ENCODE results near the gene PINK1.

Gene PINK1

DNA sequence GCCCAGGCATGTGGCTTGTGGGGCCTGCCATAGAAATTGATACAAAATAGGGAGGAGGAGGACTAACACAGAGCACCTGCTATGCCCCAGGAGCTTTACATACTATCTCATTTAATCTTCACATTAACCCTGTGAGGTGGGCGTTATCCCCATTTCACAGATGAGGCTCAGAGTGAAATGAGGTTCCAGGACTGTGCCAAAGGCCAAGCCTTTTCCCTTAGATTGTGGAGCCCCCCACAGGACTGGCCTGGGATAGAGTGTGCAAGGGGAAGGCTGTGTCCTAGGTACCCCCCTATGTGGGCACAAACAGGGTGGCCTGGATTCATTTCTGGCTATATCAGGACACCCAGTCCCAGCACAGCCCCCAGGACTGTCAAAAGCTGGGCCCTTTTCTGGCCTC lies 30.1 kb downstream of the PINK1 start:
- DNase-seq (ENCODE audit: low read depth, low spot score) = no peak
- ChIA-PET CTCF (interaction anchor here (0.9 to 10.1 kb wide), 2 partner anchors 29 to 132 kb away, joined by 3 to 60 read pairs; partner anchors contain the start of gene PINK1), POLR2A (no interaction called here)
- TF ChIP-seq, protein P1, sequence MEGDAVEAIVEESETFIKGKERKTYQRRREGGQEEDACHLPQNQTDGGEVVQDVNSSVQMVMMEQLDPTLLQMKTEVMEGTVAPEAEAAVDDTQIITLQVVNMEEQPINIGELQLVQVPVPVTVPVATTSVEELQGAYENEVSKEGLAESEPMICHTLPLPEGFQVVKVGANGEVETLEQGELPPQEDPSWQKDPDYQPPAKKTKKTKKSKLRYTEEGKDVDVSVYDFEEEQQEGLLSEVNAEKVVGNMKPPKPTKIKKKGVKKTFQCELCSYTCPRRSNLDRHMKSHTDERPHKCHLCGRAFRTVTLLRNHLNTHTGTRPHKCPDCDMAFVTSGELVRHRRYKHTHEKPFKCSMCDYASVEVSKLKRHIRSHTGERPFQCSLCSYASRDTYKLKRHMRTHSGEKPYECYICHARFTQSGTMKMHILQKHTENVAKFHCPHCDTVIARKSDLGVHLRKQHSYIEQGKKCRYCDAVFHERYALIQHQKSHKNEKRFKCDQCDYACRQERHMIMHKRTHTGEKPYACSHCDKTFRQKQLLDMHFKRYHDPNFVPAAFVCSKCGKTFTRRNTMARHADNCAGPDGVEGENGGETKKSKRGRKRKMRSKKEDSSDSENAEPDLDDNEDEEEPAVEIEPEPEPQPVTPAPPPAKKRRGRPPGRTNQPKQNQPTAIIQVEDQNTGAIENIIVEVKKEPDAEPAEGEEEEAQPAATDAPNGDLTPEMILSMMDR (IDR thresholded peaks at IDR 0.05; ENCODE audit: insufficient read depth, low read length, missing control alignments) = no peak
- H3K4me3 ChIP-seq (ENCODE audit: low read depth, low read length) = no peak overlapping the region

DNA sequence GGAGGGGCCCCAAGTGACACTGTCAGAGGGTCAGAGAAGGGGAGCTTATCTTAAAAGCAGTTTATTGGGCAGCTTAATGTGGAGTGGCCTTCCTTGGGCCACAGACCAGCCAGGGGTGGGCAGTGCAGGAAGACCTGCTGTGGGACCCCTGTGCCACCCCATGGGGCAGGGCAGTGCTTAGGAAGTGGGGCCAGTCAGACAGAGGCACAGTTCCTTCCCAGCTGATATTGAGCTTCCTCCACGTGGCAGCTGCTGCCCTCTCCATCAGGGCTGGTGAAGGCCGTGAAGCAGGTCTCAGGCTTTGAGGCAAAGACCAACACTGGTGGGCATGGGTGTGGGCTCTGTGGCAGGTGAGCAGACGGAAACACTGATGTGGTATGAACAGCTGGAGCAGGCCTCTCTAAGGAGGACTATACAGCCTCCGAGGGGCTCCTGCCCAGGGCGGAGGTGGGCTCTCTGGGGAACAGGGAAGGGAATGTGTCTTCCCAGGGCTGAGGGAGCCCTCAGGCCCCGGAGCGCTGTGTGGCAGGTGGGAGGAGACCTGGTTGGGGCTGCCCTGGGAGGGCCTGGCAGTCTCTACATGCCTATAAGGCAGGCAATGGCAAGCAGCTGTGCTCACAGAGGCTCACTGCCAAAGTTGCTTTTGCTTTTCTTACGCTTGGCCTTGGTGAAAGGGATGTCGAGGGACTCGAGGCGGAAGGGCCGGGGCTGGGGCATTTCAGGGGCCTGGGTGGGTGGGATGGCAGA lies 30.9 kb downstream of the PINK1 start:
- TF ChIP-seq, protein P1 (IDR thresholded peaks at IDR 0.05; ENCODE audit: insufficient read depth, low read length, missing control alignments) = no peak
- no peak overlapping the region for H3K4me3 ChIP-seq (ENCODE audit: low read depth, low read length)
- POLR2A ChIA-PET = no interaction called here
- DNase-seq (ENCODE audit: low read depth, low spot score) = no peak
- CTCF ChIA-PET = no interaction called here

DNA sequence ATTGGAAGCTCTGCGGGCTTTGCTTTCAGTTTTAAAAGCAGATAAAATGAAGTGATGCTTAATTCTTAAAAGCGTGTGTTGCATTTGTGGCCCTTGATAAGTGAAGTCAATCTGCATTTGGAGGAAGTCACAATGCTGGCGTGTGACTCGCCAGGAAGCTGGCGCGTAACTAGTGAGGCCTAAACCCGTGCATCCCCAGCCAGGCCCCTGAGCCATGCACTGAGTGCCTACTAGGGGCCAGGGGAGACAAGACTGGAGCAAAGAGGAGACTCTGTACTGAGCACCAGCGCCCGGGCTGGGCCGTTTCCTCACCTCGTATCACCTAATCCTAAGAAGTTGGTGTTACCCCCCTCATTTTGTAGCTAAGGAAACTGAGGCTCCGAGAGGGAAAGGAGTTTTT lies 32.5 kb downstream of the PINK1 start:
- ChIA-PET CTCF (interaction anchor here (0.8 to 1.8 kb wide), 4 partner anchors 10 to 143 kb away, joined by 3 to 7 read pairs (median 4); no protein-coding TSS in a partner anchor), POLR2A (no interaction called here)
- DNase-seq (ENCODE audit: low read depth, low spot score) = no peak
- TF ChIP-seq, protein P1 (IDR thresholded peaks at IDR 0.05; ENCODE audit: insufficient read depth, low read length, missing control alignments) = no peak
- no peak overlapping the region for H3K4me3 ChIP-seq (ENCODE audit: low read depth, low read length)

DNA sequence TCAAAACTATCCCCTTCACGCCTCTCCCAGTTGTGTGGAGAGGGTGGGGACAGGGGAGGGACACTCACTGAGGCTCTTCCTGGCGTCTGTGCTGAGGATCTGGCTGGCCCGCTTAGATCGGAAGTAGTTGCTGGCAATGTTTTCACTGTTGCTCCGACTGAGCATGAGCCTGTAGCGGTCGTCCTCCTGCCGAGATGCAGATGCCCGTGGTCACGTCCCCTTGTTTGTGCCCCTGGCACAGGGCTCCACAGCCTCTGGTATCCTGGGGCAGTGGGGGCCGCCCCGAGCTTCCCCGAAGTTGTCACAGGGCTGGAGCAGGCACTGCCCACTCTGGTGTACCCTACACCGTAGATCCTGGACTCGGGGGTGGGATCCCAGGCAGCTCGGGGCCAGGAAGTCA lies 32.9 kb downstream of the PINK1 start:
- H3K4me3 ChIP-seq (ENCODE audit: low read depth, low read length) = no peak overlapping the region
- TF ChIP-seq, protein P1 (IDR thresholded peaks at IDR 0.05; ENCODE audit: insufficient read depth, low read length, missing control alignments) = no peak
- CTCF ChIA-PET = interaction anchor here (0.8 to 1.8 kb wide), 4 partner anchors 9 to 143 kb away, joined by 3 to 7 read pairs (median 4); no protein-coding TSS in a partner anchor
- POLR2A ChIA-PET = no interaction called here
- no peak for DNase-seq (ENCODE audit: low read depth, low spot score)

DNA sequence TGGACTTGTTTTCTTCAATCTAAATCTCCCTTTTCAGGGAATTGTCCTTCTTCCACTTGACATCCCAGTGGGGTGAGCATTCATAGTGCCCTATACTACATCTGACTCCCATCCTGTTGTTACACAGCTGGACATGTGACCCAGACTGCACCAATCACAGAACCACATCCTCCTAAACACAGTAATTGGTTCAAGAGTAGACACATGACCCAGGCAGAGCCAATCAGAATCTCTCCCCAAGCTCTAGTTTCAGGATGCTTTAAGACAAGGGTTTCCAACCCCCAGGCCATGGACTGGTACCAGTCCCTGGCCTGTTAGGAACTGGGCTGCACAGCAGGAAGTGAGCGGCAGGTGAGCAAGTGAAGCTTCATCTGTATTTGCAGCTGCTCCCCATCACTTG lies 33.5 kb downstream of the PINK1 start:
- no peak for DNase-seq (ENCODE audit: low read depth, low spot score)
- TF ChIP-seq, protein P1 (IDR thresholded peaks at IDR 0.05; ENCODE audit: insufficient read depth, low read length, missing control alignments) = no peak
- CTCF ChIA-PET = interaction anchor here (0.9 to 1.8 kb wide), 2 partner anchors 29 to 92 kb away, joined by 3 to 7 read pairs; no protein-coding TSS in a partner anchor
- H3K4me3 ChIP-seq (ENCODE audit: low read depth, low read length) = no peak overlapping the region
- POLR2A ChIA-PET = interaction anchor here (0.6 kb wide), 1 partner anchor 534 kb away, joined by 3 read pairs; no protein-coding TSS in a partner anchor

DNA sequence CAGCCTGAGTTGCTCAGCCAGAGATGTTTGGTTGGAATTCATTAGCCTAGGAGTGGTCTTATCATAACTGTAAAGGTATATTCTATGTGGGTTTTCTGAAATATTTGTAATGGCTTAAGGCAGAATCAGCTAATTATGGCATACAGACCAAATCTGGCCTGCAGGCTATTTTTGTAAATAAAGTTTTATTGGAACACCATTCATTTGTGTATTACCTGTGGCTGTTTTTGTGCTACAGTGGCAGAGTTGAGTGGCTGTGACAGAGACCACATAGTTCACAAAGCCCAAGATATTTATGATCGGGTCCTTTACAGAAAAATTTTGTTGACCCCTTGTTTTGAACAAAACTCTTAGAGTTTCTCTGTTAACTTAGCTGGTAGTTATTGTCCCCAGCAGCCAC lies 35.3 kb downstream of the PINK1 start:
- CTCF ChIA-PET = interaction anchor here (0.8 to 0.9 kb wide), 2 partner anchors 94 to 145 kb away, joined by 3 to 5 read pairs; no protein-coding TSS in a partner anchor
- DNase-seq (ENCODE audit: low read depth, low spot score) = no peak
- no peak overlapping the region for H3K4me3 ChIP-seq (ENCODE audit: low read depth, low read length)
- TF ChIP-seq, protein P1 (IDR thresholded peaks at IDR 0.05; ENCODE audit: insufficient read depth, low read length, missing control alignments) = no peak
- POLR2A ChIA-PET = no interaction called here
